HepG2 (cell line): ENCODE results near the gene ZFYVE28. TPM values are rescaled to one million over a fixed set of nuclear protein-coding genes. Genes with fewer than 3 reads are reported as not detected.

Experiments
- ATAC-seq: fragments of 200-7000 bp; cut with Tn5 transposase; 3 replicates; pipeline ENCODE4 v1.9.1; 2020; ENCODE audit warnings: mild to moderate bottlenecking, moderate library complexity
- BruUV-seq: library from RNA; stranded (reverse); fragments of 400-500 nt; replicated peaks from 2 replicates; lab custom pipeline; 2021; lab: Mats Ljungman, UMichigan
- CTCF ChIA-PET: fragments of 300-600 bp; formaldehyde crosslinking; extraction: SDS; loops from one replicate; lab custom pipeline; 2021; ENCODE audit warnings: low total read pairs, inconsistent platforms, low intra/inter-chr PET ratio; lab: Yijun Ruan, JAX
- POLR2A ChIA-PET: fragments of 350-600 bp; sonication (Branson Sonifier 250); formaldehyde crosslinking; loops from one replicate; lab custom pipeline; 2020; ENCODE audit warnings: antibody characterized with exemption, inconsistent platforms; lab: Yijun Ruan, JAX
- DNase-seq: peaks from one replicate; pipeline ENCODE4 v3.0.0-alpha.2; 2015; ENCODE audit warnings: low spot score
- FAIRE-seq: peaks from 3 replicates; lab custom pipeline; 2011; peaks lifted over from hg19 to GRCh38; lab: Jason Lieb, UNC
- H2AFZ ChIP-seq: one replicate; pipeline ENCODE4 v1.6.1; 2011; ENCODE audit warnings: low read length, inconsistent platforms
- H3K27ac ChIP-seq: fragments of 300-600 bp; 3 replicates; pipeline ENCODE4 v1.8.0; 2011; ENCODE audit warnings: mixed run types, mild to moderate bottlenecking, mixed read lengths, low read length, inconsistent platforms; ENCODE audit not compliant: insufficient read depth; ENCODE audit errors: extremely low read length
- H3K27me3 ChIP-seq, 2 experiments: fragments of 200-600 bp in 1 of 2; 2 replicates in 1 of 2; 3 replicates in 1 of 2; pipeline versions ENCODE4 v1.6.0 to v1.8.0; 2011; ENCODE audit warnings: low read length in 2 of 2, mild to moderate bottlenecking in 2 of 2, moderate library complexity in 2 of 2, inconsistent platforms in 1 of 2; ENCODE audit not compliant: insufficient read depth in 2 of 2, control insufficient read depth in 1 of 2
- H3K36me3 ChIP-seq, 2 experiments: fragments of 200-600 bp in 1 of 2; replicated peaks in 1 of 2; 2 replicates in 1 of 2; 3 replicates in 1 of 2; pipeline versions ENCODE4 v1.5.1 to v1.8.0; 2011; ENCODE audit warnings: low read length in 2 of 2, inconsistent platforms in 1 of 2; ENCODE audit not compliant: insufficient read depth in 2 of 2, control insufficient read depth in 1 of 2
- H3K4me1 ChIP-seq: 2 replicates; pipeline ENCODE4 v1.5.1; 2012; ENCODE audit warnings: low read length, inconsistent platforms; ENCODE audit not compliant: insufficient read depth
- H3K4me2 ChIP-seq: 2 replicates; pipeline ENCODE4 v1.6.0; 2011; ENCODE audit warnings: low read depth, low read length, inconsistent platforms
- H3K4me3 ChIP-seq, 3 experiments: fragments of 200-600 bp in 1 of 3; sonication (generic), shearing (Covaris generic) in 1 of 3; replicated peaks in 1 of 3; 2 replicates each; pipeline ENCODE4 v1.5.1; 2011 to 2016; ENCODE audit warnings: low read length in 3 of 3, inconsistent platforms in 2 of 3, low read depth in 2 of 3, mild to moderate bottlenecking in 2 of 3, control low read depth in 1 of 3, mixed read lengths in 1 of 3; ENCODE audit not compliant: insufficient read depth in 1 of 3
- H3K79me2 ChIP-seq: one replicate; pipeline ENCODE4 v1.6.1; 2011; ENCODE audit warnings: low read length, inconsistent platforms; ENCODE audit not compliant: insufficient read depth
- H3K9ac ChIP-seq: 2 replicates; pipeline ENCODE4 v1.6.0; 2011; ENCODE audit warnings: mild to moderate bottlenecking, low read depth, low read length, inconsistent platforms; ENCODE audit not compliant: insufficient read depth
- H3K9me3 ChIP-seq: 2 replicates; pipeline ENCODE4 v1.5.1; 2012; ENCODE audit warnings: mild to moderate bottlenecking, low read length
- H4K20me1 ChIP-seq: 2 replicates; pipeline ENCODE4 v1.6.0; 2011; ENCODE audit warnings: inconsistent platforms, mild to moderate bottlenecking, low read length, moderate library complexity; ENCODE audit not compliant: insufficient read depth
- CSRNP1 ChIP-seq: sonication (generic); formaldehyde crosslinking; IDR thresholded peaks from 2 replicates; pipeline ENCODE4 v1.8.1; 2023; ENCODE audit warnings: mild to moderate bottlenecking, missing genetic modification reagents
- GABPA ChIP-seq, 2 experiments: IDR thresholded peaks; 2 replicates each; pipeline ENCODE4 v1.6.1; 2011 to 2016; ENCODE audit warnings: low read depth in 2 of 2, low read length in 1 of 2, missing biosample characterization in 1 of 2, missing genetic modification characterization in 1 of 2
- GABPB1 ChIP-seq: IDR thresholded peaks from 2 replicates; pipeline ENCODE4 v1.6.1; 2016; ENCODE audit warnings: mild to moderate bottlenecking, missing genetic modification reagents, moderate library complexity, missing compliant biosample characterization
- ISL2 ChIP-seq: sonication (generic); formaldehyde crosslinking; IDR thresholded peaks from 2 replicates; pipeline ENCODE4 v1.5.0; 2020; ENCODE audit warnings: missing genetic modification reagents
- NR3C1 ChIP-seq: sonication (generic); formaldehyde crosslinking; IDR thresholded peaks from 2 replicates; pipeline ENCODE4 v1.4.0; 2020; ENCODE audit warnings: missing genetic modification reagents
- RARA ChIP-seq: IDR thresholded peaks from 2 replicates; pipeline ENCODE4 v1.6.1; 2016; ENCODE audit warnings: missing genetic modification reagents, missing compliant biosample characterization
- ZNF430 ChIP-seq: sonication (generic); formaldehyde crosslinking; IDR thresholded peaks from 2 replicates; pipeline ENCODE4 v1.9.0; 2021; ENCODE audit warnings: mild to moderate bottlenecking, missing genetic modification reagents
- WGBS: methylation state at CpG from one replicate; pipeline ENCODE4 v1.1.6; 2017; ENCODE audit warnings: low lambda C conversion rate; 5-methylcytosine and 5-hydroxymethylcytosine counted together
- in situ Hi-C: cut with HindIII; loops from 2 replicates; pipeline ENCODE4 v1.10.0; 2017; ENCODE audit warnings: low pct_unique_long_range_greater_than_20kb; ENCODE audit not compliant: extremely low pct_ligation_motif_present
- intact Hi-C: fragments of 100-400 bp; cut with micrococcal nuclease; formaldehyde crosslinking; loops from one replicate; pipeline ENCODE4 v1.10.0; 2022; ENCODE audit not compliant: unreplicated experiment
- polyA plus RNA-seq, 8 experiments: library from polyadenylated mRNA; depleted of rRNA in 3 of 8; stranded (reverse) in 7 of 8; unstranded in 1 of 8; fragments of >200 nt; fragmentation: Illumina TruSeq in 4 of 8; extraction: Trizol in 4 of 8; gene quantifications; 2 replicates each; pipeline versions ENCODE4 v1.2.1 to v1.2.3, GENCODE V29; 2011 to 2016; ENCODE audit warnings: low read depth in 4 of 8, missing spikeins in 1 of 8, mixed read lengths in 1 of 8; ENCODE audit not compliant: insufficient read depth in 1 of 8
- total RNA-seq, 5 experiments: library from RNA; depleted of rRNA; stranded (reverse); fragments of >200 nt; fragmentation: Illumina TruSeq; extraction: Trizol; gene quantifications; 2 replicates each; pipeline ENCODE4 v1.2.3, GENCODE V29; 2016; ENCODE audit warnings: low read depth in 1 of 5
- TF ChIP-seq, protein P1 (sequence below): sonication (generic); formaldehyde crosslinking; IDR thresholded peaks from 2 replicates; pipeline ENCODE4 v1.5.1; 2020; ENCODE audit warnings: mild to moderate bottlenecking, missing genetic modification reagents, moderate library complexity

Gene ZFYVE28
- total and polyA plus RNA-seq, 2 of the 13 experiments (the other 11 are each of a cell fraction or from before 2014, with no cell fraction given) = 0.12 to 0.22 TPM

- Histone ChIP-seq H4K20me1 (no peaks in the 10 kb centered on the region), H3K9ac (no peak overlapping the region), H3K9me3 (no peaks in the 10 kb centered on the region), H3K27me3 (peaks cover 8 to 71% of the 10 kb centered on the region in 2 experiments; a peak in 4 of 5 replicates), H3K4me1 (peaks cover 15% of the 10 kb centered on the region), H3K36me3 (no peaks in the 10 kb centered on the region), H2AFZ (no peak overlapping the region)
- CTCF ChIA-PET = no interaction called here
- FAIRE-seq = no peak
- WGBS = no CpG with 5 or more reads among the region's 8 CpGs
- intact Hi-C loops = no loop called here
- BruUV-seq = no TSS peak
- in situ Hi-C loops = no loop called here
- DNase-seq = no peak
- TF ChIP-seq ISL2 (no peak), CSRNP1 (CRISPR knock-in tag) (no peak), ZNF430 (CRISPR knock-in tag) (no peak), GABPB1 (peak; percentile 78), GABPA (IDR thresholded peaks at IDR 0.05; ENCODE audit: low read depth, low read length) (peak; percentile 51), GABPA (CRISPR knock-in tag; IDR thresholded peaks at IDR 0.05; ENCODE audit: low read depth) (peak; percentile 84), NR3C1 (CRISPR knock-in tag) (no peak), RARA (CRISPR knock-in tag) (peak; percentile 28; the same call in 1 of the 2 replicates)
- TF ChIP-seq, protein P1, sequence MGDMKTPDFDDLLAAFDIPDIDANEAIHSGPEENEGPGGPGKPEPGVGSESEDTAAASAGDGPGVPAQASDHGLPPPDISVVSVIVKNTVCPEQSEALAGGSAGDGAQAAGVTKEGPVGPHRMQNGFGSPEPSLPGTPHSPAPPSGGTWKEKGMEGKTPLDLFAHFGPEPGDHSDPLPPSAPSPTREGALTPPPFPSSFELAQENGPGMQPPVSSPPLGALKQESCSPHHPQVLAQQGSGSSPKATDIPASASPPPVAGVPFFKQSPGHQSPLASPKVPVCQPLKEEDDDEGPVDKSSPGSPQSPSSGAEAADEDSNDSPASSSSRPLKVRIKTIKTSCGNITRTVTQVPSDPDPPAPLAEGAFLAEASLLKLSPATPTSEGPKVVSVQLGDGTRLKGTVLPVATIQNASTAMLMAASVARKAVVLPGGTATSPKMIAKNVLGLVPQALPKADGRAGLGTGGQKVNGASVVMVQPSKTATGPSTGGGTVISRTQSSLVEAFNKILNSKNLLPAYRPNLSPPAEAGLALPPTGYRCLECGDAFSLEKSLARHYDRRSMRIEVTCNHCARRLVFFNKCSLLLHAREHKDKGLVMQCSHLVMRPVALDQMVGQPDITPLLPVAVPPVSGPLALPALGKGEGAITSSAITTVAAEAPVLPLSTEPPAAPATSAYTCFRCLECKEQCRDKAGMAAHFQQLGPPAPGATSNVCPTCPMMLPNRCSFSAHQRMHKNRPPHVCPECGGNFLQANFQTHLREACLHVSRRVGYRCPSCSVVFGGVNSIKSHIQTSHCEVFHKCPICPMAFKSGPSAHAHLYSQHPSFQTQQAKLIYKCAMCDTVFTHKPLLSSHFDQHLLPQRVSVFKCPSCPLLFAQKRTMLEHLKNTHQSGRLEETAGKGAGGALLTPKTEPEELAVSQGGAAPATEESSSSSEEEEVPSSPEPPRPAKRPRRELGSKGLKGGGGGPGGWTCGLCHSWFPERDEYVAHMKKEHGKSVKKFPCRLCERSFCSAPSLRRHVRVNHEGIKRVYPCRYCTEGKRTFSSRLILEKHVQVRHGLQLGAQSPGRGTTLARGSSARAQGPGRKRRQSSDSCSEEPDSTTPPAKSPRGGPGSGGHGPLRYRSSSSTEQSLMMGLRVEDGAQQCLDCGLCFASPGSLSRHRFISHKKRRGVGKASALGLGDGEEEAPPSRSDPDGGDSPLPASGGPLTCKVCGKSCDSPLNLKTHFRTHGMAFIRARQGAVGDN (CRISPR knock-in tag) = peak; percentile 15; the same call in 1 of the 2 replicates
- TF ChIP-seq, all 625 proteins: peak for 4
- Histone ChIP-seq H3K27ac (no peak overlapping the region), H3K4me2 (peak overlapping the region; percentile 27; the same call in 1 of the 2 replicates), H3K79me2 (no peaks in the 10 kb centered on the region), H3K4me3 (no peak overlapping the region; a peak in 1 of 6 replicates)
- POLR2A ChIA-PET = no interaction called here
- peak; percentile 19; the same call in 1 of the 3 replicates for ATAC-seq
These were observed 7.6 kb upstream of the ZFYVE28 start for GRCh38 chr4:2426069-2426397.
